Measurements from ENCODE around the gene LHX5. TPM values are rescaled to one million over a fixed set of nuclear protein-coding genes. Genes with fewer than 3 reads are reported as not detected.

Gene LHX5
- total RNA-seq, 1 donor from 2014 or later = not detected

DNA sequence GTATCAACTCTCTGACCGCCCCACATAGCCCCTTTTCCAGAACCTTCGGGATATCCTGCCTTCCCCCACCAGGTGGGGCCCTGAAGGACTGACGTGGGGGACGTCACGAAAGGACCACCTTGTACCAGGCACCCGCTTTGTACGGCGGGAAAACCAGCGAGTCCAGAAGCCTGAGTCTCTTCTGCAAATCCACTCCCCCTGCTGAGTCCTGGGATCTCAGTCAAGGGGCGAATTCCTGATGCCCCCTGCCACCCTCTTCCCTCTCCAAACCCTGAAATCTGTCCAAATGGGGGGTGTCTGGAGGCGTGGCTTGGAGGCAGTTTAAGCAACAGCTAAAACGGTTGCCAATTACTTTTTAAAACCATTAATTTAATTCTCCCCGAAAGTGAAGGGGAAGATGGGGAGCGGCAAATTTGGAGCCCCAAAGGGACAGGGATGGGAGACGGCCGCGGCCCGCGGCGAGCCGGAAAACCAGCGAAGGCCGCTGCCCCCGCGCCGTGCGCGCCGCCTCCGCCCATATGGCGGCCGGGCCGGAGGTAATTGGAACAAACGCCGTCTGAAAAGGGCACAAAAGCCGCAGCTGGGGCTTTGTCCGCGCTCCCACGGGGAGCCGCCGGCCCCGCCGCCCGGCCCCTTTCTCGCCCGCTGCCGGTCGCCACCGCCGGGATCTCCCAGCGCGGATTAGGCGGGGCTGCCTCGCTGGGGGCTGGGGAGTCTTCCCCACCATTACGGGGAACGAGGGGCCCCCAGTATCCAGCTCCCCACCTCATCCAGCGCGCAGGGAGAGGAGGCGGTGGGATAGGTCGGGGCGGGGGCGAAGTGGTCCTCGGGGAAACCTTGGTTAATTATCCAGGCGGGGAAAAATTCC lies 6.6 kb downstream of the LHX5 start:
- DNase-seq (ENCODE audit: low read depth) = no peak

GRCh38 chr12:113464452-113464775 lies 7.3 kb downstream of the LHX5 start:
- DNase-seq (ENCODE audit: low read depth) = no peak

GRCh38 chr12:113463746-113464451 lies 7.8 kb downstream of the LHX5 start:
- no peak for DNase-seq (ENCODE audit: low read depth)

- DNase-seq (ENCODE audit: low read depth) = no peak
Observed at GRCh38 chr12:113462998-113463745, 8.5 kb downstream of the LHX5 start.

GRCh38 chr12:113462117-113462774 lies 9.4 kb downstream of the LHX5 start:
- DNase-seq (ENCODE audit: low read depth) = peak; percentile 48

DNA sequence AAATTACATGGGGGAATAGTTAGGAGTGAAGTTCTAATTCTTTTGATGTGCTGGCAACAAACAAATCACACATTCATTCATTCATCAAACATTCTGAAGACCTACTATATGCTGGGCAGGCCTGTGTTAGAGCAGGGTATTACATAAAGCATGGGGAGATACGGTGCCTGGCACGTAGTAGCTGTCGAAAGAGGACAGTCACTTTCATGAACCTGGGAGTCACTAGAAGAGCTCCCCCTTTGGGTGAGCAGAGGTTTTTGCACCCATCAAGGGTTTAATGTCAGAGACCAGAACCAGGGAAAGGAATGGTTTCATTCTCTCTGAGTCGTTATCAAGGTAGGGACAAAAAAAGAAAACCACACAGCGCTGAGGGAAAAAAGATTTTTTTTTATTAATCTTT lies 10.0 kb downstream of the LHX5 start:
- peak; percentile 6 for DNase-seq (ENCODE audit: low read depth)

GRCh38 chr12:113459981-113460380 lies 11.7 kb downstream of the LHX5 start:
- no peak for DNase-seq (ENCODE audit: low read depth)

GRCh38 chr12:113457710-113458109 lies 14.0 kb downstream of the LHX5 start:
- no peak for DNase-seq (ENCODE audit: low read depth)

- DNase-seq (ENCODE audit: low read depth) = no peak
Observed at GRCh38 chr12:113457185-113457584, 14.5 kb downstream of the LHX5 start.

GRCh38 chr12:113456761-113457160 lies 14.9 kb downstream of the LHX5 start:
- no peak for DNase-seq (ENCODE audit: low read depth)

- DNase-seq (ENCODE audit: low read depth) = no peak
Observed at GRCh38 chr12:113456199-113456598, 15.5 kb downstream of the LHX5 start.

- no peak for DNase-seq (ENCODE audit: low read depth)
Observed at GRCh38 chr12:113453330-113453729, 18.3 kb downstream of the LHX5 start.

DNA sequence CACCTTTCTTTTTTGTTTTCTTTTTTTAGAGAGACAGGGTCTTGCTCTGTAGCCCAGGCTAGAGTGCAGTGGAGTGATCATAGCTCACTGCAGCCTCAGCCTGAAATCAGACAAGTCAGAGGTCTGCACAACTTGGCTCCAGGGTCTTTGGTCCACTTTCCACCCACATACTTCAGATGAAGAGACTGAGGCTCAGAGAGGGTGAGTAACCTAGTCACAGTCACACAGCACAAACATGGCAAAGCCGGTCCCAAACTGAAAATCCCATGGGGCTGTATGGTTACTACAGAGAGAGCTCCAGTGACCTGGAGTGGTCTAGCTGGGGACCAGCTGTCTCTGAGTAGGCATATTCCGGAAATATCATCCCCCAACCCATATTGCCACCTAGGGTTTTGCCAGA lies 19.2 kb downstream of the LHX5 start:
- no peak for DNase-seq (ENCODE audit: low read depth)

DNA sequence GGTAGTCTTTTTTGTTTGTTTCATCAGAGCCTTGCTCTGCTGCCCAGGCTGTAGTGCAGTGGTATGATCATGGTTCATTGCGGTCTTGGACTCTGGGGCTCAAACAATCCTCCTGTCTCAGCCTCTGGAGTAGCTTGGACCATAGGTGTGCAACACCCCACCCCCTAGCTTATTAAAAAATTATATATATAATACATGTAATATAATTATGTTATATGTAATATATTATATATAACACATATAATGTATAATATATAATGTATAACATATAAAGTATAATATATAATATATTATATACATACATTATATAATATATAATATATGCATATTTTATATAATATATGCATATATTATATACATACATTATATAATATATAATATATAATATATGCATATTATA lies 21.8 kb downstream of the LHX5 start:
- no peak for DNase-seq (ENCODE audit: low read depth)

DNA sequence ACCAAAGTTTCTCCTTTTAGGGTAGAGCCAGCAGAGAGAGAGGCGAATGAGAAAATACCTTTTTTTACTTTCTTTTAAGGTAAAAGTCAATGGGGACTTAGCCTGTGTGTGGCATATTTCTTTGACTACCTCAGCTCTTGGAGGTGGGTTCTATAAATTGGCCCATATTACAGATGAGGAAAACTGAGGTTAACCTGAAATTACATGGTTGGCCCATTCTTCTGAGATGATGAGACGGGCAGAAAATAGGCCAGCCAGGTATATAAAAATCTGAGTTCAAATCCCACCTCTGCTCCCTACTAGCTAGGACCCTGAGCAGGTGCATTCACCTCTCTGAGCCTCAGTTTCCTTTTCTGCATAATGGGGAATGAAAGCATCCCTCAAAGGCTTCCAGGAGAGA lies 22.4 kb downstream of the LHX5 start:
- no peak for DNase-seq (ENCODE audit: low read depth)

DNA sequence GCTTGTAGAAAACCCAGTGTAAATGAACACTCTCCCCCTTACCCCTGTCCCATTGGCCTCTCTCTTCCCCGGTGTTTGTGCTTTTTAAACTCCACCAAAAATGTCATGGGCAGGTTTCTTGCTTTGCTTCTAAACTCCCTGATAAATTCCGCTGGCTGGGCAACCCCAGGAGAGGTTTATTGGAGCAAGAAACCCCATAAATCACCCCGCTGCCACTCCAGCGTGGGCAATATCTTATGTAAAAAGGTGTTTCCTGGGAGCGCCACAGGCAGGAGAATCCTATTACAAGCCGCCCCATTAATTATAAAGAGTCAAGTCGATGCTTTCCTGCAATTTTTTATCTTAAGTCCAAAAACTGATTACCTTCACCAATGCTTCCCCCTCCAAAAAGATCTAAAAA lies 22.8 kb downstream of the LHX5 start:
- no peak for DNase-seq (ENCODE audit: low read depth)

GRCh38 chr12:113445544-113446171 lies 26.0 kb downstream of the LHX5 start:
- DNase-seq (ENCODE audit: low read depth) = no peak

GRCh38 chr12:113443030-113443539 lies 28.6 kb downstream of the LHX5 start:
- no peak for DNase-seq (ENCODE audit: low read depth)

GRCh38 chr12:113440947-113441782 lies 30.5 kb downstream of the LHX5 start:
- DNase-seq (ENCODE audit: low read depth) = no peak

DNA sequence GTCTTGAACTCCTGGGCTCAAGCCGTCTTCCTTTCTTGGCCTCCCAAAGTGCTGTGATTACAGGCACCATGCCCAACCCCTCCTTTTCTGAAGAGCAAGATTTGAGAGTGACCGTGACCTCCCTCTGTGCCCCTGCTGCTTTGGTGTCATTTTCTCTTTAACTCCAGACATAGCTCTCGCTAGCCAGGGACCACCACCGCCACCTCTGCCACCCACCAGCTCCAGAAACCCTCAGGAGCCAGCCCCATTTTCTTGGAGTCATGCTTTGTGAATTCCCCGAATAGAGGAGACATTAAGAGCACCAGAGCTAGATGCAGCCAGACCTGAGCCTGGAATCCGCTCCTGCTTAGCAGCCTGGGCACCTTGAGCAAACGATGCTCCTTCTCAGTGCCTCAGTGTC lies 31.3 kb downstream of the LHX5 start:
- DNase-seq (ENCODE audit: low read depth) = no peak

Data from renal cortical epithelial cell (primary cell).